Muscle of back (tissue), 11 donors: ENCODE results near the gene MRPL9. TPM values are rescaled to one million over a fixed set of nuclear protein-coding genes. Genes with fewer than 3 reads are reported as not detected.
A peak's percentile ranks its signal among the peaks of the same experiment; 100 is the strongest.
"Not testable (repeated sequence)": the region's sequence is repeated elsewhere in the genome, so short reads cannot be mapped to it uniquely, and the experiment has no call there.

Experiments used
- DNase-seq, 3 donors: peaks; one replicate each; pipeline versions ENCODE4 v3.0.0 to v3.0.0-alpha.2; 2013
- polyA plus RNA-seq, 10 donors: library from polyadenylated mRNA; unstranded; fragments of 120-200 nt; gene quantifications; one replicate each; pipeline ENCODE4 v1.2.1, GENCODE V29; 2013; ENCODE audit not compliant: insufficient read length in 10 of 10

The MRPL9 gene
- polyA plus RNA-seq, 10 donors: 69.8 to 86.5 (median 74.7) TPM

DNA sequence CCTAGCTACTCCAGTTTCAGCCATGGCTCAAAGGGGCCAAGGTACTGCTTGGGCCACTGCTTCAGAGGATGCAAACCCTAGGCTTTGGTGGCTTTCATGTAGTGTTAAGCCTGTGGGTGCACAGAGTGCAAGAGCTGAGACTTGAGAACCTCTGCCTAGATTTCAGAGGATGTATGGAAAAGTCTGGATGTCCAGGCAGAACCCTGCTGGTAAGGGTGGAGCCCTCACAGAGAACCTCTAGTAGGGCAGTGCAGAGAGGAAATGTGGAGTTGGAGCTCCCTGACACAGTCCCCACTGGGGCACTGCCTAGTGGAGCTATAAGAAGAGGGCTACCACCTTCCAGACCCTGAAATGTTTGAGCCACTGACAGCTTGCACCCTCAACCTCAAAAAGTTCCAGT is 25.8 kb downstream of the MRPL9 start:
- no peak for DNase-seq

- no peak for DNase-seq
Measured at GRCh38 chr1:151737026-151737425, 26.3 kb downstream of the MRPL9 start.

- DNase-seq: not testable (repeated sequence)
Measured at GRCh38 chr1:151733995-151734394, 29.3 kb downstream of the MRPL9 start.

DNA sequence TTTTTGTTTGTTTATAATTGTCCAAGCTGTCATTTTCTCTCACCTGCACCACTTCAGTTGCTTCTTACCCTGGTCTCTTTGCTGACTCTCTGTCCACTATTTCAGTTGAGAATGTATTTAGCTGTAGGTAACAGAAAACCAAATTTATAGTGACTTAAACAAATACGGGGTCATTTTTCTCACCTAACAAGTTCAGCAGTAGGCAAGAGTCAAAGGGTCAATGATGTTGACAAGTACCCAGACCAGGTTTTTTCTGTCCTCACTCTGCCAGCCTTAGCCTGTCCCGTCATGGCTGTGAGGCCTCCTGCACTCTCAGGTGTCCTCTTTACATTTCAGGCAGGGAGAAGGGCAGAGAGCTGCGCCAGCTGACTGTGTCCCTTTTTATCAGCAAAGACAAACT is 30.2 kb downstream of the MRPL9 start:
- no peak for DNase-seq

DNA sequence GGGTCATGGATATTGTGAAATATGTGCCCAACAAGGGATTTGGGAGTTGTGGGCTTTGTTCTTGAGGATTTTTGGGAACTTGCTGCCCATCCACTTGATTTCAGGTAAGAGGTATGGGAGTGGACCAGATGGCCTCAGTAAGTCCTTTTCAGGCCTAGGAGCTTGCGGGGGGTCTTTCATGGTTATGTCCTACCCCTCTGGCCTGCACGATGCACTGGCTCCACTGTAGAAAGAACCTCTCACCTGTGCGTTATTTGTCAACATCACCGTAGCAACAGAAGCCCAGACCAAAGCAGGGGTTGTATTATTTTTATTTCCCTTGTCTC is 33.4 kb downstream of the MRPL9 start:
- no peak for DNase-seq

DNA sequence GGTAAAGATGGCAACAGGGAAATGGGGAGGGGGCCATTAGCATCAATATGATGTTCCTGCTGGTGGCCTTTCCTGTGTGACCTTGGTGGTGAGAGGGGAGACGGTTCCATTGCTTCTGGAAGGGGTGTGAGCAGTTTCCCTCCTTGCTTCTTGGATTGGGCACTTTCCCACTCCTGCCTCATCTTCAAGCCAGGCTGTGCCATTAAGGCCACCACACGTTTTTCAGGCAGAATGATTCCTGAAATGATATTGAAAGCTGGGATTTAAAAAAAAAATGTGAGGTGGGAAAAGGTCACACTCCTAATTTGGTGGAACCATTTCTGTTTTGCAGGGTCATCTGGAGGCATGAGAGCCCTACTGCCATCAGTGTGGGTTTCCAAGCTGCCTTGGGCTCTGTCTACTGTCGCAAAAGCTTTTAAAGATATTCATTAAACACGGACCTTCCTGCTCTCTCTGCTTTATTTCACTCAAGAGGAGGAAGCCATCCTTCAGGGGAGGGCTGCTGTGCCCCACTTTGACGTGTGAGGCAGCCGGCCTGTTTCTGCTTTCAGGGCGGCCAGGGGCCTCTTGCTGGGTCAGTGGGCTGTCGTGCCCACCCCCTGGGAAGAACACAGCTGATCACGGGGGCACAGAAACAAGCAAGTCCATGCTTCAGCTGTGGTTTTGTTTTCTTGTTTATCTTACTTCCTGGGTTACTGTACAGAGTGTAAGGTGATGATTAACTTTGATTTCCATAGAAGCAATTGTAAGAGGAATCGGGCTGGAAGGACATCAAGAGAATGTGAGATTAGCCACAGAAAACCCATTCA is 33.9 kb downstream of the MRPL9 start:
- no peak for DNase-seq

GRCh38 chr1:151728151-151729054 is 34.9 kb downstream of the MRPL9 start:
- DNase-seq: peak in 2 of 3 donors; percentile 25 to 53

- no peak for DNase-seq
Measured at GRCh38 chr1:151723726-151724370, 39.4 kb downstream of the MRPL9 start.

- no peak for DNase-seq
Measured at GRCh38 chr1:151721788-151722510, 41.3 kb downstream of the MRPL9 start.

DNA sequence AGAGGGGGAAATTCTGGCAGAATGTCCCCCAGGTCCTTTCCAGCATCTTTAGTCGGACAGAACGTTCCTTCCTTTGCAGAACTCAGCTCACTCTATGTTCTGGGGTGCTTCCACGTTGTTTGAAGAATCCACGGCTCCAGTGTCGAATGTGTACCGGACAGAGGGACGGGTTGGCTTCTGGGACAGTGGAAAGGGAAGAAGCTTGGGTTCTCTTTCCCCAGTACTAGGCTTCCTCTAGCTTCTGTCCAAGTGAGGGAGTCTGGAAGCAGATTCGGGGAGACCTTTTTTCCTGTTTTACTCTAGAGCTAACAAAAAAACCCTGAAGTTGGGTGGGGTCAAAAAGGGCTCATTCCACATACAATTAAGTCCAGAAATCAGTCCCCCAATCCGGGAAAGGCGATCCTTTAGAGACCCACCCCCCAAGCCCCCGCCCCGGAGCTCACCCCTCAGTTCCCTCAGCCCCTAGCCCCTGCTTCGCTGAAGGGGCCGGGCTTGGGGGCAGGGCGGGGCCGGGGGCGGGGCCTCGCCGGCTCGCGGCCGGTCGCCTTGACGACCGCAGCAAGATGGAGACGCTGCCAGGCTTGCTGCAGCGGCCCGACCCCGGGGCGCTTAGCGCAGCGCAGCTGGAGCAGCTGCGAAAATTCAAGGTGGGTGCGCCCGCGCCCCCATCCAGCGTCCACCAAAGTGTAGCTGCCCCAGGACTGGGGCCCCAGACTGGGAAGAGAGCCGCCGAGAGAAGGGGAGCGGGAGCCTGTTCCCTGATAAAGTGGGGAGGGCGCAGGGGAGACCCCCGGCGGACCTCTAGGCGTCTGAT is 42.1 kb downstream of the MRPL9 start, which contains the start of gene RIIAD1:
Gene RIIAD1 (plus strand): TSS at position 549 of the 814 bp plus-strand sequence. CDS start 15 bp downstream, at position 564.
- peak; percentile 13 to 54 (median 45) for DNase-seq

- DNase-seq: no peak
Measured at GRCh38 chr1:151720554-151720953, 42.7 kb downstream of the MRPL9 start.

- DNase-seq: no peak
Measured at GRCh38 chr1:151720125-151720524, 43.2 kb downstream of the MRPL9 start.

DNA sequence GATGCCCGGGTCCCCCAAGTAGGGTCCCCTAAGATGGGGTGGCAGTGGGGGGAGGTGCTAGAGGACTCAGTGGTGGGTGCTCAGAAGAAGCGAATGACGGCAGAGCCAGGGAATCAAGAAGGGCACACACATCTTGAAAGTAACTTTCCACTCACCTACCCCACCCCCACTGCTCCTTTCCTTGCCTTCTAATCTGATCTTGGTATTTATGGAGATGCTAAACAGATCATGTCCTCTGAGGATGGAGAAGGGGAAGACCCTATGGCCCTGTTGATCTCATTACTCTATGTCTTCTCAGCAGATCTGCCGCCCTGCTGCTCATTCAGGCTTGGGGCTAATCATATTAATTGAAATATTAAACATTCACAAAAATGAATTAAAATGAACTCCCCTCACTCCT is 44.6 kb downstream of the MRPL9 start:
- DNase-seq: no peak

DNA sequence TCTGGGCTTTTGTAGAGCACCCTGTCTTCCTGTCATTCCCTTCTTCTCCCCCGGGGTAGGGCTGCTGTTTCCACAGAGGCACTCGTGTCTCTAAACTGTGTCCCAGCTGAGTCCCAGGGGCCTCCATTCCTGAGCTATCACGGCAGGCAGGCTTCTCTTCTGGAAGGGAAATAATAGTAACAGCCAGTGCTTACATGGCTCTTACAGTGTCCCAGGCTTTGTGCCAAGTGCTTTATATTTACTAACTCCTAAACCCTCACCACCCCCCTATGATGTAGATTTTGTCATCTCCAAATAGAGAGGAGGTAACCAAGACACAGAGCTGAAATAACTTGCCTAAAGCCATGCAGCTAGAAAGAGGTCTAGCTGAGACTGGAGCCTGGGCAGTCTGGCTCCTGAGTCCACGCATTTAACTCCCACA is 45.3 kb downstream of the MRPL9 start:
- no peak for DNase-seq

DNA sequence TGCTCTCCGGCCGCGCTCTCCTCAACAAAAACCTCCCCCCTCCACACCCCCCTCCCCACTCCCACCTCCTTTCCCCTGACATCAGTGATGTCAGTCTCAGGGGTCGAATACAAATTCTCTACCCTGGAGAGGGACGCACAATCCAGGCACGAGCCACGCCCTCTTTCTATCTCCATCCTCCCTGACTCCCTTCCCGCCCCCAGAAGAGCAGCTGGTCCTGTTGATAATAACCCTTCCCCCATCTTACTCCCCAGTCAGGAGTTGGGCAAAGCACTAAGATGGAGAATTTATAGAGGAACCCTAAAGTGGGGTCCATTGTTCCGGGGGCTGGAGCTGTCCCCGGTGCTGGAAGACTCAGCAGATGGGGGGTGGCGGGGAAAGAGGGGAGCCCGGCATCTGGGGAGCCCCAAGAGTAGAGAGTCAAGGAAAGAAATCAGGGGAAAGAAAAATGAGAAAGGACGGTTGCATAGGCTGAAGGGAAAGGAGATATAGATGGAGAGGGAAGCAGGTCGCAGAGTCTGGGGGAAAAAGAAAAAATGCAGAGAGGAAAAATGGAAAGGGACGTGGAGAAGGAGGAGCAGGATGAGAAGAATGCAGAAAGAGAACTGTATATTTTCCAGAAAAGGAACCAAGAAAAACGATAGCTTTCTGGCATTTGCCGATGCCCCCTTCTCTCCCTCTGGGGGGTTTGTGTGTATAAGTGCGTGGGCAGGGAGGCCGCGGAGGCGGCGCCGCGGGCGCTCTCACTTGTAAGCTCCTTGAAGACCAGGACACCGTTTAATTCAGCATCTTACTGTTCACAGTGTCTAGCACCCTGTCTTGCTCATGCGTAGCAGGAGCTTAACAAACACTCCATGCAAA is 46.3 kb downstream of the MRPL9 start, which contains the start of gene CELF3:
Gene CELF3 (minus strand): TSS at position 33 of the 861 bp plus-strand sequence. CDS start 783 bp downstream, outside the sequence.
- DNase-seq: peak in 1 of 3 donors; percentile 52

GRCh38 chr1:151716405-151716762 is 46.9 kb downstream of the MRPL9 start:
- no peak for DNase-seq

GRCh38 chr1:151715726-151716404 is 47.4 kb downstream of the MRPL9 start:
- DNase-seq: no peak

GRCh38 chr1:151714820-151715725 is 48.2 kb downstream of the MRPL9 start:
- DNase-seq: no peak
